ENCODE data around the gene CALML4.

The CALML4 gene

DNA sequence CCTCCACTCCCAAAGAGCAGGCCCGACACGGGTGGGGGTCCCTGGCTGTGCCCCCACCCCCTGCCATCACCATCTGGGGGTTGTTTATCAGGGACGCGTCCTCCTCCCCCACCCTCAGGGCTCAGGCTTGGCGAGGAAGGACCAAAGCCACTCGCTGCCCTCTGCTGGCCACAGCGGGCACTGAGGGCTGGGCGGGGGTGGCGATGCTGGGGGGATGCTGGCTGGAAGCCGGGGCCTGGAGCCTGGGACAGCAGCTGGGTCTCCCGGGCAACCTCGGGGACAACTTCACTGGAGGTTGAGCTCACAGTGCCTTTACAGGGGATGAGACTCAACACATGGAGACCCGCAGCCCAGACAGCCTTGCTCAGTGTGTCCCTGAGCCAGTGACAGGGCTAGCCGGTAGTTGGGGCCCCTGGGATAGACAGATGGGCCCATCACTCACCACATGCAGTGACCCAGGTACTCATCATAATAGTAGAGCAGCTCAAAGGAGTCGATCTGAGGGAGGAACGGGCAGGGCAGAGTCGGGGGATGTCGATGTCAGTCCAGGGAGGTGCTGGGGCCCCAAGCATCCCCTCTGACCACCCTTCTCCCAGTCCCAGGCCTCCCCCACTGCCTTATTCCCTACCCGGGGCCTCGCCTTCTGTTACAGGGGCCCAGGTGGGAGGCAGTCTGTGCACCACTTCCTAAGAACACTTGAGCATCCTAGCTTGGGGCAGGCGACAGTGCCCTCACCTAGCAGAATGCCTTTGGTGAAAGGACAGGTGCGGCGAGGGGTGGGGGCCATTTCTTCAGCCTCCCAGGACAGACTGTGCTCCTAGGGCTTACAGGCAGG, 5.9 kb upstream of the CALML4 start:
- TF ChIP-seq, protein P1, sequence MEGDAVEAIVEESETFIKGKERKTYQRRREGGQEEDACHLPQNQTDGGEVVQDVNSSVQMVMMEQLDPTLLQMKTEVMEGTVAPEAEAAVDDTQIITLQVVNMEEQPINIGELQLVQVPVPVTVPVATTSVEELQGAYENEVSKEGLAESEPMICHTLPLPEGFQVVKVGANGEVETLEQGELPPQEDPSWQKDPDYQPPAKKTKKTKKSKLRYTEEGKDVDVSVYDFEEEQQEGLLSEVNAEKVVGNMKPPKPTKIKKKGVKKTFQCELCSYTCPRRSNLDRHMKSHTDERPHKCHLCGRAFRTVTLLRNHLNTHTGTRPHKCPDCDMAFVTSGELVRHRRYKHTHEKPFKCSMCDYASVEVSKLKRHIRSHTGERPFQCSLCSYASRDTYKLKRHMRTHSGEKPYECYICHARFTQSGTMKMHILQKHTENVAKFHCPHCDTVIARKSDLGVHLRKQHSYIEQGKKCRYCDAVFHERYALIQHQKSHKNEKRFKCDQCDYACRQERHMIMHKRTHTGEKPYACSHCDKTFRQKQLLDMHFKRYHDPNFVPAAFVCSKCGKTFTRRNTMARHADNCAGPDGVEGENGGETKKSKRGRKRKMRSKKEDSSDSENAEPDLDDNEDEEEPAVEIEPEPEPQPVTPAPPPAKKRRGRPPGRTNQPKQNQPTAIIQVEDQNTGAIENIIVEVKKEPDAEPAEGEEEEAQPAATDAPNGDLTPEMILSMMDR (IDR thresholded peaks at IDR 0.05): peak; percentile 92

- TF ChIP-seq, protein P1 (IDR thresholded peaks at IDR 0.05): no peak
These were observed 5.3 kb upstream of the CALML4 start for GRCh38 chr15:68210409-68210756.

- TF ChIP-seq, protein P1 (IDR thresholded peaks at IDR 0.05): no peak
These were observed 4.7 kb upstream of the CALML4 start for GRCh38 chr15:68209735-68210408.

DNA sequence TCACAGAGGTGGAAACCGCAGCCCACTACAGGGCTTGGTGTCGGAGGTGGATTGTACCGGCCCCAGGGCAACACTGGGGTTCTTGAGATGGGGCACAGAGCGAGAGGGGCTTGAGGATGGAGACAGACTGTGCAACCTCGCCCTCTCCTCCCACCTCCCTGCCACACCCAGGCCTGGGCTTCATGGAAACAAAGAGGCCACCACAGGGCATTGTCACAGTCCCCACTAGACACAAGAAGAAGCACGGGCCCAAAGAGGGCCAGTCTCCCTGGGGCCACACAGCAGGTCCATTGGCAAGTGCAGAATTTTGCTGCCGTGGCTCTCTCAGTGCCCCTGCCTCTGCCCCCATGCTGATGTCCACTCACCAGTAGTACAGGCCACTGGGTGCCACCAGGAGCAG, 4.1 kb upstream of the CALML4 start:
- TF ChIP-seq, protein P1 (IDR thresholded peaks at IDR 0.05): no peak

DNA sequence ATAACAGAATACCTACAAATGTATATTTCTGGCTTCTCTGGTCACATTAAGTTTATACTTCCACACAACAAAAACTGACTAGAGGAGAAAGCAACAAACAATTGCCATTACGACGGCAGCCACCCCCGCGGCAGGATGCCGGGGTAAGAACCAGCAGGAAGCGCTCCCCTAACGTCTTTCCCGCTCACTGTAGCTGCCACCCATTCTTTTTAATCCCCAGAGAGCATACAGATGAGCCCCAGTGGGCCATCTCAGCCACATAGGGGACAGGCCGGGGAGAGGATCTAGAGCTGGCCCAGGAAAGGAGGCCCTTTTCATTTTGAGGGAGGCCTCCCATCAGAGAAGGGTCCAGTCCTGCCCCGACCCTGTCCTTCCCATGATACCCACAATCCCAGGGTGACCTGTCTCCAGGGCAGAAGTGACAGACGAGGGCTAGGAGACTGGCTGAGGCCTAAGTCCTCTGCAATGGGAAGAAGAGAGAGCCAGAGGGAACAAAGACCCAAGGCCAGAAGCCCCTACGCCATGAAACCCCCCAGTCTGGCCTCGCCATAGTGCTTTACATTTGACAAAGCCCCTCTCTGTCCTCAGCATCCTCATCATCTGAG, 3.6 kb upstream of the CALML4 start:
- TF ChIP-seq, protein P1 (IDR thresholded peaks at IDR 0.05): no peak

DNA sequence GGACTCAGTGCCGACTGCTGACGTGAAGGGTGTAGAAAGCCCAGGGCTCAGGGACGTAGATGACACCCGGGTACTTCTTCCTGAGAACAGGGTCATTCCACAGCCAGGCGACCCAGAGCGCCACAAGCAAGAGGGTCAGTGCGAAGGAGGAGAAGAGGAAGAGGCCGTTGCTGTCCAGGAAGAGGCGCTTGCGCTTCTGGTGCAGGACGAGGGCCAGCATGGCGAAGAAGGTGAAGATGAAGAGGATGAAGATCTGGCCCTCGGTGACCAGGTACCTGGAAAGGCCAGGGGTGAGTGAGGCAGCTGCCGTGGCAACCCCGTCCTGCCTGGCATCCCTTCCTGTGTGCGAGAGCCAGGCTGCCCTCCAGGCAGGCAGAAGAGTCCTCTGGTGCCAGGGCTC, 3.0 kb upstream of the CALML4 start:
- TF ChIP-seq, protein P1 (IDR thresholded peaks at IDR 0.05): no peak

- TF ChIP-seq, protein P1 (IDR thresholded peaks at IDR 0.05): no peak
These were observed 2.2 kb upstream of the CALML4 start for GRCh38 chr15:68207176-68207935.
